NB4 (cell line): ENCODE measurements around the gene ATG4B.

Source experiments
- CTCF ChIP-seq: IDR thresholded peaks from one replicate; pipeline ENCODE4 v1.5.1; 2012; ENCODE audit warnings: low read depth, low read length
- POLR2A ChIP-seq: IDR thresholded peaks from 2 replicates; pipeline ENCODE4 v1.6.1; 2011; ENCODE audit warnings: mild to moderate bottlenecking; ENCODE audit not compliant: insufficient read length; ENCODE audit errors: extremely low read depth

GRCh38 chr2:241652722-241653121 lies 15.2 kb downstream of the ATG4B start:
- TF ChIP-seq POLR2A (no peak), CTCF (no peak)
